ENCODE data around the gene NDUFS2. TPM values are rescaled to one million over a fixed set of nuclear protein-coding genes. Genes with fewer than 3 reads are reported as not detected.
A peak's percentile ranks its signal among the peaks of the same experiment; 100 is the strongest.

The NDUFS2 gene
- total and polyA plus RNA-seq, 11 donors = 157 to 460 (median 289) TPM

- Histone ChIP-seq H3K36me3 (peaks cover 0 to 37% (median 28%) of the 10 kb centered on the region in 9 donors), H3K27me3 (no peaks in the 10 kb centered on the region), H3K4me3 (peak overlapping the region in 11 of 12 donors; percentile 36 to 92 (median 79)), H3K27ac (peak overlapping the region; percentile 93 to 99 (median 97)), H3K4me1 (peaks cover 6 to 91% (median 79%) of the 10 kb centered on the region in 12 donors), H3K9me3 (no peaks in the 10 kb centered on the region)
- DNase-seq (peak; percentile 70 to 85 (median 80)), ATAC-seq (peak; percentile 39 to 66 (median 44))
- TF ChIP-seq CTCF (IDR thresholded peaks at IDR 0.05) (no peak), POLR2A (IDR thresholded peaks at IDR 0.05) (peak in 1 of 2 donors; percentile 52)
- WGBS, 4 donors = 25 to 53% (median 43%) methylated on average over 13 of the region's 13 CpGs
- intact Hi-C loops (cut with DNase I) = loop anchor here in 1 of 10 donors (5.0 kb wide), 1 partner anchor 181 kb away; no protein-coding TSS in a partner anchor
These were observed 953 bp upstream of the NDUFS2 start for GRCh38 chr1:161200992-161201835.

- intact Hi-C loops (cut with DNase I) = loop anchor here in 3 of 10 donors (5.0 kb wide), 1 partner anchor 176 kb away; no protein-coding TSS in a partner anchor
- Histone ChIP-seq H3K27me3 (no peaks in the 10 kb centered on the region), H3K27ac (peak overlapping the region; percentile 70 to 99 (median 84)), H3K4me1 (peaks cover 6 to 72% (median 47%) of the 10 kb centered on the region in 12 donors), H3K4me3 (peak overlapping the region in 2 of 12 donors; percentile 0 to 16), H3K36me3 (peaks cover 0 to 85% (median 82%) of the 10 kb centered on the region in 9 donors), H3K9me3 (no peaks in the 10 kb centered on the region)
- peak in 4 of 5 donors; percentile 48 to 69 (median 62) for DNase-seq
- peak in 3 of 4 donors; percentile 2 to 25 (median 12) for ATAC-seq
- WGBS, 4 donors = 66 to 73% (median 70%) methylated on average over 12 of the region's 12 CpGs
- TF ChIP-seq POLR2A (IDR thresholded peaks at IDR 0.05) = no peak
- no peak for TF ChIP-seq CTCF (IDR thresholded peaks at IDR 0.05)
These were observed 4.4 kb downstream of the NDUFS2 start for GRCh38 chr1:161206411-161207140.

GRCh38 chr1:161207173-161207572 lies 5.0 kb downstream of the NDUFS2 start:
- Histone ChIP-seq H3K9me3 (no peaks in the 10 kb centered on the region), H3K4me3 (peak overlapping the region in 5 of 12 donors; percentile 4 to 28 (median 16)), H3K27ac (peak overlapping the region; percentile 70 to 99 (median 84)), H3K4me1 (peaks cover 6 to 68% (median 46%) of the 10 kb centered on the region in 12 donors), H3K27me3 (no peaks in the 10 kb centered on the region), H3K36me3 (peaks cover 2 to 91% (median 88%) of the 10 kb centered on the region in 9 donors)
- TF ChIP-seq CTCF (IDR thresholded peaks at IDR 0.05) (no peak), POLR2A (IDR thresholded peaks at IDR 0.05) (peak in 1 of 2 donors; percentile 64)
- 47 to 58% (median 50%) methylated on average over 8 of the region's 8 CpGs for WGBS, 4 donors
- intact Hi-C loops (cut with DNase I) = loop anchor here in 3 of 10 donors (5.0 kb wide), 1 partner anchor 175 kb away; no protein-coding TSS in a partner anchor
- ATAC-seq (peak; percentile 76 to 80 (median 78)), DNase-seq (peak in 4 of 5 donors; percentile 63 to 82 (median 74))
